HG02973 (cell line): Measurements from ENCODE around the gene CMTM3.
"Not testable (repeated sequence)": the region's sequence is repeated elsewhere in the genome, so short reads cannot be mapped to it uniquely, and the experiment has no call there.

Experiments used
- ATAC-seq: cut with Tn5 transposase; IDR thresholded peaks from one replicate; pipeline ENCODE4 v1.9.1; 2021; ENCODE audit warnings: moderate library complexity; ENCODE audit not compliant: unreplicated experiment

The CMTM3 gene, protein sequence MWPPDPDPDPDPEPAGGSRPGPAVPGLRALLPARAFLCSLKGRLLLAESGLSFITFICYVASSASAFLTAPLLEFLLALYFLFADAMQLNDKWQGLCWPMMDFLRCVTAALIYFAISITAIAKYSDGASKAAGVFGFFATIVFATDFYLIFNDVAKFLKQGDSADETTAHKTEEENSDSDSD

DNA sequence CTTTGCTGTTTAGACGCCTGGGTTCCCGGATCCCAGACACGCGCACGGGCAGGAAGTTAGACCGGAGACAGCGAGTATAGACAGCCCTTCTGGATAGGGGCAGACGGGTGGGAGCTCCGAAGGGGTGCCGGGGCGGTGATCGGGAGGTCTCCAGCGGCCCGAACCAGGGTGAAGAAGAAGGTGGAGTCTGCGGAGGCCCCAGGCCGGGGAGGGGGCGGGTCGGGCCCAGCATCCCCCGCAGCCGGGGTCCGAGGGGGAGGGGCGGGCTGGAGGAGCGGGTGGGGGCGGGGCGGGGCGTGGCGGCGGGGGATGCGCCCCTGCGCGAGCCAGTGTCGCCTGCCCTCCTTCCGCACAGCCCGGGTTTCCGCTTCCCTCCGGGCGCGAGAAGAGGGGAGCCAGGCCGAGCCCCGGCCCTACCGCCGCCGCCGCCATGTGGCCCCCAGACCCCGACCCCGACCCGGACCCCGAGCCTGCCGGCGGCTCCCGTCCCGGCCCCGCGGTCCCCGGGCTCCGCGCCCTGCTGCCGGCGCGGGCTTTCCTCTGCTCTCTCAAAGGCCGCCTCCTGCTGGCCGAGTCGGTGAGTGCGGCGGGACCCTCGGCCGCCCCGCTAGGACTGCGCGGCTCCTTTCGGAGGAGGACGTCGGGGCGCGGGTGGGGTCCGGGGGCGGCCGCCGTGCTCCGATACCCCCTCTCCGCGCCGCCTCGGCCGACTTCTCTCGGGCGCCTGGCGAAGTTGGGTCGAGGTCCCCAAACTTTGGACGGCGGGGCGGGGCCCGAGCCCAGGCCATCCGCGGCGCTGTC, at the start of gene CMTM3:
CMTM3 (plus strand) TSS at position 329 of the 801 bp plus-strand sequence; CDS start at position 431, 102 bp downstream.
- peak; percentile 47 for ATAC-seq

DNA sequence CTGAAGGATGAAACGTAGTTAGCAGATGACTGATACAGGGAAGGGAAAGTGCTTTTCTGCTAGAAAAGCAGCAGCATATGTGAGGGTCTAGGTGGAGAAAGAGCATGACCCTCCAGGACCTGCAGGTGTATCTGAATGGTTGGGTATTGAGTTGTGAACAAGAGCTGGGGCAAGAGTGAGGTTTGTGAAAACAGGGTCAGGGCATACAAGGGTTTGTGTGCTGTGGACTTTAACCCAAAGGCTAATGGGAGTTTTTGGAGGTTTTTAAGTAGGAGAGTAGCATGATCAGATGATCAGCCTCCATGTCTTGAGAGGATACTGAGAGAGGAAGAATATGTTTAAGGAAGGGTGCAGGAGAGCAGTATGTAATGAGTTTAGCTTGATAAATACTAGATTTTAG, 44.4 kb upstream of the CMTM3 start:
- ATAC-seq = no peak

DNA sequence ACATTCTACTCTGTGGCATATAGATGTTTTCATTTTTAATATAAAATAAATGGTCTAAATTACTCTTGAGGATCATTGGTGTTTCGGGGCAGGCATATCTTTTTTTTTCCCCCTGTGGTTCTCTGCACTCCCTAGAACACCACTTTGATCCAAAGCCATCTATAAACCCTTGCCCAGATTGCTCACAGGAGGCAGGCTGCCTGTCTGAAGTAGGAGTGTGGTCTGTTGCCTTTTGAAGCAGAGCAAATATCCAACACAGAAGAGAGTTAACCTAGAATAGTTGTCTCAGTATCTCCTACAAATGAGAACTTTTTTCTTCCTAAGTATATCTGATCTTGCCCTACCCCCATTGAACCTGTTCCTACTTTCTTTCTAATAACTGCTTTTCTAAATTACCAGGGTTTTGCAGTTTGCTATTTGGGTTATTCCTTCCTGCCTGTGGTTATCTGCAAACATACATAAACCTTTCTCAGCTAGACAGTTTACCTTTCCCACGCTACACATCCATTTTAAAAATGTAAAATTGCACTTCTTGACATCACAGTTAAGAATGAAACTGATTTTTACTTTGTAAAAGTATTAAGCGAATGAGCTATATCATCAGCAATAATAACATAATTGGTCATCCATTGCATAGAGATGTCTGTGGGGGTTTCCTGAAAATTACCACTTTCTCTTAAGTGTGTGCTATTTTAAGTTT, 43.0 kb upstream of the CMTM3 start:
- no peak for ATAC-seq

DNA sequence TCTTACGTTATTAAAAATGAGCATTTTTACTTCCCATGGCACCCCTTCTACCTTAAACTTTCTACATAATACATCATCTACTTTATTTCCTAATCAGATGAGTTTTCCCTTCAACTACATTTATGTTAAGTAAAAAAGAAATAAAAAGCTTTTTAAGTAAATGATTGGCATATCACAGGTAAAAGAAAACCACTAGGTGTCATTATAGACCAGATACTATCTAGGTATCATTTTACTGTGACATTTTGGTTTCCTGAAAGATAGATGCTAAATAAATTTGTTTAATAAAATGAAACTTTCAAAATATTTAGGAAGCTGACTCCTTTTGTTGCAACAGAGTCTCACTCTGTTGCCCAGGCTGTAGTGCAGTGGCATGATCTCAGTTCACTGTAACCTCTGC, 42.1 kb upstream of the CMTM3 start:
- no peak for ATAC-seq

DNA sequence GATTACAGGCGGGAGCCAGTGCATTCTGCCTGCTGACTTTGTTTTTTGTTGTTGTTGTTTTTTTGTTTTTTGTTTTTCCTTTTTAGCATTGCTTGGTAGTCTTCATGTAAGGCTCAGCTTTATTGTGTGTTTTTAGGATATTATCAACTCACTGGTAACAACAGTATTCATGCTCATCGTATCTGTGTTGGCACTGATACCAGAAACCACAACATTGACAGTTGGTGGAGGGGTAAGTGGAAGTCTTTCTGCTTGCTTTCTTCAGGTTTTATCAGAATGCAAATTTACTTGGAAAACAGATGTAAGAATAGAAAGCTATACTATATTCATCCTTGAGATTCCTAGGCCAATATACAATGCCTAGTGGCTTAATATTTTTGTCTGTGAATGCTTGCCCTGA, 41.5 kb upstream of the CMTM3 start:
- ATAC-seq = no peak

DNA sequence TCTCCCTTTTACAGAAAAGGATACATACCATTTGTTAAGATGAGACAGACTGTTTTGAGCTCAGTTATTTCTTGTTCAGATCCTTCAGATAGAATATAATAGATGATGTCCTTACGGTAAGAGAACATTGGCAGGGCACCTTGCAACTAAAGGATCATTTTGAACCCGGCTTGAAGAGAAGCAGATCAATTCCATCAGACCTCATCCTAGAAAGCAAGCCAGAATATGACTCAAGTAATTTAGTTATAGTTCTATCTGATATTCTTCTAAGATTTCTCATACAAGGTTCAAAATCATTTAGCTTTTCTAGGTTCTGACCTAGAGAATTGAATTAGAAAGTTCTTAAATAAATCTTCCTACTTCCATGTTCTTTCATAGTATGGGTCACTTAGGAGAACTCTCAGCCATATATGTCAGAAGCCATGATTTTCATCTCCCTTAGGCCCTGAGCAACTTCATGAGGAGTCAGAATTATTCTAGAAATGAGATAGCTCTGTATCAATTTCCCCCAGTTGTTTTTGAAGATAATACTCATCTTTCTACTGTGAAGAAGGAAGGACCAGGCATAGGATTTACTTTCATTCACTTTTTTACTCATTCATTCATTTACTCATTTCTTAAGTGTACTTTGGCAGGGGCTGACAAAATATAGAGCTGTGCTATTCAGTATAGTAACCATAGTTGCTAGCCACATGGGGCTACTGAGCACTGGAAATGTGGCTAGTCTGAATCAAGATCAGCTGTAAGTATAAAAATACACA, 40.8 kb upstream of the CMTM3 start:
- ATAC-seq = no peak

DNA sequence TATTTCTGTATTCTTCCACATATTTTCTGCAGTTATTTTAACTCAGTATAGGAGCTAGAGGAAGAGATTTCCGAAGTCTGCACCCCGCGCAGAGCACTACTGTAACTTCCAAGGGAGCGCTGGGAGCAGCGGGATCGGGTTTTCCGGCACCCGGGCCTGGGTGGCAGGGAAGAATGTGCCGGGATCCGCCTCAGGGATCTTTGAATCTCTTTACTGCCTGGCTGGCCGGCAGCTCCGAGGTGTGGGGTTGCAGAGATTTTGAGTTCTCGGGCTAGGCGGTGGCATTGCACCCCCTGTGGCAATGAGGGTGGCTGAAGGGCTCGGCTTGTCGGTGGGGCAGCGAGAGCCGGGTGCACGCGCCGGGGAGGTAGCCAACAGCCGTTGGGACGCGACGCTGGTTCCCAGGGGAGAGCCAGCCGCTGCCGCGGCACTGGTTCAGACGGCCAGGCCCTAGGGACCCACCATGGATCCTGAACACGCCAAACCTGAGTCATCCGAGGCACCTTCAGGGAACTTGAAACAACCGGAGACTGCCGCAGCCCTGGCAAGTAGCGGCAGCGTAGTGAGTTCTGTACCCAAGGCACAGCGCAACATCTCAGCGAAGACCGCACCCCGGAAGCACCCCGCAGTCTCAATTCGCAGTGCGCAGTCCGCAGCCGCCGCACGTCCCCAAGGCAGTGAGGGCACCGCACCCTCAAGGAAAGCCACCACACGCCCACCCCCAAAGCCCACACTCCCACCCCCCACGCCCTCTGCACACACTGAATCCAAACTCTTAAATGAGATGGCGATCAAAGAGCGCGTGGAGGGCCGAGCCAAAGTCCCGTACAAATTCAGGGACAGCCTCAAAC, 38.2 kb upstream of the CMTM3 start, which contains the start of gene CMTM1:
CMTM1 (plus strand) TSS at position 389 of the 851 bp plus-strand sequence; CDS start at position 464, 75 bp downstream.
- ATAC-seq = no peak

DNA sequence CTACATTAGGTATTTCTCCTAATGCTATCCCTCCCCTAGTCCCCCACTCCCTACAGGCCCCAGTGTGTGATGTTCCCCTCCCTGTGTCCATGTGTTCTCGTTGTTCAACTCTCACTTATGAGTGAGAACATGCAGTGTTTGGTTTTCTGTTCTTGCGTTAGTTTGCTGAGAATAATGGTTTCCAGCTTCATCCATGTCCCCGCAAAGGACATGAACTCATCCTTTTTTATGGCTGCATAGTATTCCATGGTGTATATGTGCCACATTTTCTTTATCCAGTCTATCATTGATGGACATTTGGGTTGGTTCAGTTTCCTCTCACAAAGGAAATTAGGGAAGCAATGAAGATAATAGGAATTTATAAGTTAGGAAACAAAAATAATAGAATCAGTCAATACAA, 37.2 kb upstream of the CMTM3 start:
- not testable (repeated sequence) for ATAC-seq

DNA sequence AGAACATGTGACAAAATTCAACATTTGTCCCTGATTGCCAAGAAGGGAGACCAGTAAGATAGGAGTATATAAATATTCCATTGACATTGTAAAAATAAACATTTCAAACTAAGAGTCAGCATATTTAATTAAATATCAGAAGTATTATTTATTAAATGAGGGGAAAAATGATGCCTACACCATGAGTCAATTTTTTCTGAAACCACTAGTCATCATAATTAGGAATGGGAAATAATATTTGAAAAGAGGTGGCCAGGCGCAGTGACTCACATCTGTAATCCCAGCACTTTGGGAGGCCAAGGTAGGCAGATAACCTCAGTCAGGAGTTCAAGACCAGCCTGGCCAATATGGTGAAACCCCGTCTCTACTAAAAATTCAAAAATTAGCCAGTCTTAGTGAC, 36.1 kb upstream of the CMTM3 start:
- ATAC-seq = no peak

DNA sequence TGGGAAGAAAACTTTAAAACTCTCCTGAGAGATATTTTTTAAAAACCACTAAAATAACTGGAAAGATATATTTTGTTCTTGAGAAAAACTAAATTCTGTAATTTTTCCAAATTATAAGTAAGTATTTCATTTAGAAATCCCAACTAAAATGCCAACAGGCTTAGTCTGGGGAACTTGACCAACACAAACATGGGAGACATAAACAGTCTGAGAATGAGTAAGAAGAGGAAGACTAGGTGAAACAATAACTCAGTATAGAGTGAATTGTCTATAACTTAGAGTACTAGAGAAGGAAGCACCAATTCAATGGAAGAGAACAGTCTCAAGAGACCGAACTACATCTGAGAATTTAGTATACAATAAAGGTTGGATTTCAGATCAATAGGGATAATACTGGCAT, 35.4 kb upstream of the CMTM3 start:
- ATAC-seq = no peak

DNA sequence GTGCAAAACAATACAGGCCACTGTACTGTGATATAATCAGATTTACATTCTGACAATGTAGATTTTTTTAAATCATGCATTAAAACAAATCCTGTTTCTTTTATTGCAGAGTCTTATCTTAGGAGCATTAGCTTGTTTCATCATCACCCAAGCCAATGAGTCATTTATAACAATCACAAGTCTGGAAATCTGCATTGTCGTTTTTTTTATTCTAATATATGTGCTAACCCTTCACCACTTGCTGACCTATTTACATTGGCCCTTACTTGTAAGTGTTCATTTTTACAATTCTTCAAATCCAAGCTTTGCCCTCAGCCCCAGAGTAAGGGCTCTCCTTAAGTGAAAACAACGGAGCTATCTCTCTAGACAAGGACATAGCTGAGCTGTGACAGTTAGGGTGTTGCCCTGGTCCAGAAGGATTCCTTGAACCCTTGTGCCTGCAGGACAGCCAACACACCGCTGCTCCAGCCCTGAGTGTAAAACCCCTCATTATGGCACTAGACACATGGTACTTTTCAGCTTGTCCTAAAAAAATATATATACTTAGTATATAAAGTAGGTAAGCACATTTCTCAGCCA, 34.6 kb upstream of the CMTM3 start:
- no peak for ATAC-seq

DNA sequence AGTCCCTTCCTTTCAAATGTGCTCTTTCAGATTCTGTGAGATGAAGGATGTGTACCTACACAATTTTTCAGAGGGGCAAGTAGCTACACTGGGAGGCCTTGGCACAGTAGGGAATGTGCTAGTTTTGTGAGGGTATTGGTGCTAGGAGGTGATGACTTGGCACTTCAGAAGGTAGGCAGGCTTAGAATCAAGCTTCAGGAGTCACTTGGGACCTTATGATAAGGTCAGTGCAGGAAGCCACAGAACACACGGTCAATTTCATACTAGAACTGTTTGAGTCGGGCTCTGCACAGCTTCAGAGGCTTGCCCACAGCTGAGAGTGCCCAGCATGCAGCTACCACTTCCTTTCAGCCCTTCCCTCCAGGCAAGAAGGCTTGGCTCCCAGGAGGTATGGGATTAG, 32.1 kb upstream of the CMTM3 start:
- no peak for ATAC-seq

DNA sequence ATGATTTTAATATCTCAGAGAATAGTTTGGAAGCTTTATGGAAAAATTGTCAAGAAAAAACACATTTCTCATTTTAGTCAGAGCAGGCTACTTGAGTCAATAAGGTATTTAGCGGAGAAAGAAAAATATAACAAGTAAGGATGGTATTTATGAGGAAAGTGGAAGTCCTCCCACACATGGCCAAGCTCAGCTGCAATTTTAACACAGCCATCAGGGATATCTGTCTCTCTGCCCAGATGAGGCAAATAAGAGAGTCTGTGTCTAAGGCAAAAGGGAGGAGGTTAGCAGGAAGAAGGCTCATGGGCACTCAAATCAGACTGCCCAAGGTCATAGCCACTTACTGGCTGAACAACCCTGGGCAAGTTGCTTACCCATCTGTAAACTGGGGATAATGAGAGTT, 30.4 kb upstream of the CMTM3 start:
- no peak for ATAC-seq

DNA sequence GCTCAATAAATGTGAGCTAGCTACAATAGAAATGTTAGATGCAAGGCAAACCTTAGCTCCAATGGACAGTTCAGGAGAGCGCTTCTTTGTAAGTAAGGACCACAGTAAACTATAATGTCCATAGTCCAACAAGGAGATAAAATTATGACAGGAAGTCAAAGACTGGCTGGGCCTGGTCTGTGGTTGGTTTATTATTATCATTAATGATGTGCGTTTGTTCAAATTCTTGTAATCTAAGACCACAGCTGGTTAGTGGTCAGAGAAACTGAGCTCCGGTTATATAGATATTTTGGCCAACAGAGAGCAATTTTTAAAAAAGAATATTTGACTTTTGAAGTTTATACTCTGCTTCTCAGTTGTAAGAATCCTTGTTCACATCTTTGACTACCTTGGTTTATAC, 30.0 kb upstream of the CMTM3 start:
- ATAC-seq = no peak

DNA sequence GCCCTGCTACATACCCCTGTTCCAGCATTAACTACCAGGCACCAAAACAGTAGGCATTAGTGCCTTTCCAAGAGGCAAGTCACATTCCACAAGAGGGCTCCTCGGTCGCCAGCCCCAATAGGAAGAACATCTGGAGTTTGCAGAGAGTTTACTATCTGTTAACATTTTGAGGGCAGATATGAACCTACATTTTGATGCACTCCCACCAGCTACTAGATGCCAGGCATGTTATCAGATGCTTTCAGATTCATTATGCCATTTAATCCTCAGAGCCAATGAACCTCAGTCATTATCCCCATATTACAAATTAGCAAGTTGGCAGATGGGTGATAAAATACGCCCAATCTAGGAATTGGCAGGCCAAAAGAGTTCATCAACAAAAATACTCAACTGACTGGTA, 29.4 kb upstream of the CMTM3 start:
- ATAC-seq = no peak

DNA sequence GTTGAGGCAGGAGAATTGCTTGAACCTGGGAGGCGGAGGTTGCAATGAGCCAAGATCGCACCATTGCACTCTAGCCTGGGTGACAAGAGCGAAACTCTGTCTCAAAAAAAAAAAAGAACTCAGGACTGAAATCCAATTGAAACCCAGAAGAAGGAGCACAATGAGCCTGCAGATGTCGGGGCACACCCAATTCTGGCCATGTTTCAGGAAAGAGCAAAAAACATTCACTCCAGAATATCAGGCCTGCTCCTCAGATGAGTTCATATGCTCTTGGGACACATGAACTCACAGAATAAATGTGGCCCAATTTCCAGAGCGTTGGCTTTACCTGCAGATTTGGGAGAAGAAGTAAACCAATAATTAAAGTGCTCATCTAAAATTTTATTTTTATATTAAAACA, 28.2 kb upstream of the CMTM3 start:
- no peak for ATAC-seq

DNA sequence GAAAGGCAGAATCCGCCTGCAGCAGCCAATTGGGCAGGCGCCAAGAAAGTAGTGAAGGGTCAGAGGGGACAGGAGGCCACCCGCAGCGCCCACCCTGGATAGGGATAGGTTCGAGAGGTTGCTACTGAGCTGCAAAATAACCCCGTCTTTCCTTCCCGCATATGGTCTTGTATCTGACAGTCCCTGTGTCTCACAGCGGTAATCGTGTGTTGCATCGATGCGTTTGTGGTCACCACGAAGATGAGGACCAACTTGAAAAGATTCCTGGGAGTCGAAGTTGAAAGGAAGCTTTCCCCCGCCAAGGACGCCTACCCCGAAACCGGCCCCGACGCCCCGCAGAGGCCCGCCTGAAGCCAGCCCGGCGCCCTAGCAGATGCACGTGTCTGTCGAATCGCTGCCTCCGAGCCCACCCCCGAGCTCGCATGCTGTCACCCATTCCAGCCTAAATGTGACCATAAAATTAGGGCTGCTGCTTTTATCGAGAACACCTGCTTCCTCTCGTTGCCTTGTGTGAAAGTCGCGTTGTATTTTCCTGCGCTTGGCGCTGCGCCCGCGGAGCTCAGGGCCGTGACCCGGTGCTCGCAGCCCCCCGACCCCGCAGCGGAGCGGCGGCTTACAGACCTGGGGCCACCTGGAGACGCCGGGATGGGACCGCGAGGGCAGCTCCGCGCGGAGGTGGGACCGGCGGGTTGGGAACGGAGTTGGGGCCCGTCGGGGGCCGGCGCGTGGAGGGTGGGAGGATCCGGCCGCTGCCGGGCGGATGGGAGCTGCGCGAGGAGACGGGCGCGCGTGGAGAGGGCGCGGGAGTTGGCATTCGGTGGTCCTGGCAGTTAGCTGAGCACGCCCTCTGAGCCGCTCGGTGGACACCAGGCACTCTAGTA, 25.6 kb upstream of the CMTM3 start, which contains the start of gene CMTM2:
CMTM2 (plus strand) TSS at position 813 of the 881 bp plus-strand sequence. CDS start 145 bp downstream, outside the sequence.
- no peak for ATAC-seq

DNA sequence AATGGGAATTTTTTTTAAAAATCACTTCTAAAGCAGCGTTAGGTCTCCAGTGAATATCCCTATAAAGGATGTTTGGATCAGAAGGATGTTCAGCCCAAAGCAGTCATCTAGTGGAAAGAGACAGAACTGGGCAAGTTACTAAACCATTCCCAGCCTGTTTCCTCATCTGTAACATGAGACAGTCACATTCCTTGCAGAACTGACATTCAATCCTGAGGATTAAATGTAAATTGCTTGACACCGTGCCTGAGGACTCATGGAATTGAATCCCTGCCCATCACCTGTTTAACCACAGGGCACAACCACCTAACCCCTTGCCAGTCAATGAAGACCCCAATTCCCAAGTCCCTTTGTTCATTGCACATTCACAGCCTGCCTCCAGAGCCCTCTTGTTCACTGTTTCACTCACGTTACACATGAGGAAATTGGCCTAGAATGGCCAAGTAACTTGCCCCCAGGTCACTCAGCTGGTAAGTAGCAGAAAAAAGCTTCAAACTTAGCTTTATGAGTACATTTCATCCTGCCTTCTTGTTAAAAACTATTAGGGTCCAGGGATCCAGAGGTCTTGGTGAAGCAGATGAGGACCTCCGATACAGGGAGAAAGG, 23.8 kb upstream of the CMTM3 start:
- ATAC-seq = no peak
